ENCODE measurements around the gene AEBP2. TPM values are rescaled to one million over a fixed set of nuclear protein-coding genes. Genes with fewer than 3 reads are reported as not detected.

The AEBP2 gene
- total and polyA plus RNA-seq, 7 donors: 7.8 to 52.8 (median 28.4) TPM

- H3K9me3 ChIP-seq: no peaks in the 10 kb centered on the region
- DNase-seq: no peak
- no peak for TF ChIP-seq EP300 (IDR thresholded peaks at IDR 0.05)
- TF ChIP-seq POLR2A (IDR thresholded peaks at IDR 0.05): no peak
- TF ChIP-seq CTCF (IDR thresholded peaks at IDR 0.05): no peak
- TF ChIP-seq POLR2AphosphoS5 (IDR thresholded peaks at IDR 0.05): no peak
- H3K4me3 ChIP-seq: no peak overlapping the region
- WGBS, 2 donors: 85 to 92% methylated on average over 2 of the region's 2 CpGs
- peaks cover 0 to 9% (median 0%) of the 10 kb centered on the region in 4 donors for H3K36me3 ChIP-seq
- H3K27me3 ChIP-seq: no peaks in the 10 kb centered on the region
- intact Hi-C loops (cut with DNase I): no loop called here
- H3K4me1 ChIP-seq: peaks cover 0 to 26% (median 8%) of the 10 kb centered on the region in 4 donors
- no peak overlapping the region for H3K27ac ChIP-seq
Measured at GRCh38 chr12:19458733-19459132, 19.4 kb downstream of the AEBP2 start.

- 9 to 25% methylated on average over 1 of the region's 1 CpG for WGBS, 2 donors
- no peaks in the 10 kb centered on the region for H3K9me3 ChIP-seq
- no peak overlapping the region for H3K27ac ChIP-seq
- no peak for DNase-seq
- H3K36me3 ChIP-seq: peaks cover 0 to 21% (median 0%) of the 10 kb centered on the region in 4 donors
- H3K4me3 ChIP-seq: no peak overlapping the region
- H3K4me1 ChIP-seq: peaks cover 0 to 21% (median 4%) of the 10 kb centered on the region in 4 donors
- no peaks in the 10 kb centered on the region for H3K27me3 ChIP-seq
- TF ChIP-seq EP300 (IDR thresholded peaks at IDR 0.05) (no peak), CTCF (IDR thresholded peaks at IDR 0.05) (no peak), POLR2A (IDR thresholded peaks at IDR 0.05) (no peak), POLR2AphosphoS5 (IDR thresholded peaks at IDR 0.05) (no peak)
- intact Hi-C loops (cut with DNase I): no loop called here
Measured at GRCh38 chr12:19461999-19462398, 22.7 kb downstream of the AEBP2 start.

GRCh38 chr12:19462406-19462805, 23.1 kb downstream of the AEBP2 start:
- Histone ChIP-seq H3K36me3 (peaks cover 0 to 23% (median 0%) of the 10 kb centered on the region in 4 donors), H3K27ac (no peak overlapping the region), H3K4me3 (no peak overlapping the region), H3K9me3 (no peaks in the 10 kb centered on the region), H3K4me1 (peaks cover 0 to 21% (median 4%) of the 10 kb centered on the region in 4 donors), H3K27me3 (no peaks in the 10 kb centered on the region)
- 54 to 71% methylated on average over 5 of the region's 5 CpGs for WGBS, 2 donors
- intact Hi-C loops (cut with DNase I): no loop called here
- TF ChIP-seq POLR2AphosphoS5 (IDR thresholded peaks at IDR 0.05) (no peak), POLR2A (IDR thresholded peaks at IDR 0.05) (no peak), EP300 (IDR thresholded peaks at IDR 0.05) (no peak), CTCF (IDR thresholded peaks at IDR 0.05) (no peak)
- DNase-seq: no peak

- Histone ChIP-seq H3K4me3 (no peak overlapping the region), H3K9me3 (no peaks in the 10 kb centered on the region), H3K27ac (no peak overlapping the region), H3K4me1 (peaks cover 0 to 17% (median 2%) of the 10 kb centered on the region in 4 donors), H3K27me3 (no peaks in the 10 kb centered on the region), H3K36me3 (peaks cover 0 to 33% (median 4%) of the 10 kb centered on the region in 4 donors)
- intact Hi-C loops (cut with DNase I): no loop called here
- DNase-seq: no peak
- TF ChIP-seq POLR2A (IDR thresholded peaks at IDR 0.05): no peak
- TF ChIP-seq CTCF (IDR thresholded peaks at IDR 0.05): no peak
- no peak for TF ChIP-seq POLR2AphosphoS5 (IDR thresholded peaks at IDR 0.05)
- no peak for TF ChIP-seq EP300 (IDR thresholded peaks at IDR 0.05)
Measured at GRCh38 chr12:19464192-19464580, 24.9 kb downstream of the AEBP2 start.

- no peaks in the 10 kb centered on the region for H3K9me3 ChIP-seq
- peaks cover 0 to 33% (median 4%) of the 10 kb centered on the region in 4 donors for H3K36me3 ChIP-seq
- H3K4me1 ChIP-seq: peaks cover 0 to 17% (median 2%) of the 10 kb centered on the region in 4 donors
- TF ChIP-seq CTCF (IDR thresholded peaks at IDR 0.05) (no peak), EP300 (IDR thresholded peaks at IDR 0.05) (no peak), POLR2A (IDR thresholded peaks at IDR 0.05) (no peak), POLR2AphosphoS5 (IDR thresholded peaks at IDR 0.05) (no peak)
- no peak for DNase-seq
- no peak overlapping the region for H3K4me3 ChIP-seq
- WGBS, 2 donors: 96 to 99% methylated on average over 6 of the region's 6 CpGs
- intact Hi-C loops (cut with DNase I): no loop called here
- H3K27ac ChIP-seq: no peak overlapping the region
- H3K27me3 ChIP-seq: no peaks in the 10 kb centered on the region
Measured at GRCh38 chr12:19465711-19466110, 26.4 kb downstream of the AEBP2 start.
